HepG2 (cell line): ENCODE data around the gene PDGFB. TPM values are rescaled to one million over a fixed set of nuclear protein-coding genes. Genes with fewer than 3 reads are reported as not detected.

Experiments
- BRD4 ChIP-seq: sonication (generic); formaldehyde crosslinking; IDR thresholded peaks from 2 replicates; pipeline ENCODE4 v1.4.0; 2020; ENCODE audit warnings: missing genetic modification reagents
- EP300 ChIP-seq, 3 experiments: sonication (generic) in 1 of 3; formaldehyde crosslinking in 1 of 3; IDR thresholded peaks; 2 replicates each; pipeline versions ENCODE4 v1.5.1 to v1.6.1; 2011 to 2020; ENCODE audit warnings: low read depth in 2 of 3, low read length in 2 of 3, borderline replicate concordance in 1 of 3, improper control_type of control experiment in 1 of 3, mild to moderate bottlenecking in 1 of 3, missing genetic modification reagents in 1 of 3, moderate library complexity in 1 of 3
- FOXK2 ChIP-seq: fragments of 450-650 bp; IDR thresholded peaks from 2 replicates; pipeline ENCODE4 v1.6.1; 2016
- FOXM1 ChIP-seq: sonication (generic); formaldehyde crosslinking; IDR thresholded peaks from 2 replicates; pipeline ENCODE4 v1.5.0; 2020; ENCODE audit warnings: missing genetic modification reagents
- GTF3A ChIP-seq: sonication (generic); formaldehyde crosslinking; conservative IDR thresholded peaks from 2 replicates; pipeline ENCODE4 v1.4.0; 2020; ENCODE audit warnings: mild to moderate bottlenecking, missing genetic modification reagents
- SMC3 ChIP-seq: IDR thresholded peaks from 2 replicates; pipeline ENCODE4 v1.6.1; 2011; ENCODE audit warnings: low read length, improper control_type of control experiment
- ZNF24 ChIP-seq: fragments of 450-650 bp; IDR thresholded peaks from 2 replicates; pipeline ENCODE4 v1.6.1; 2017; ENCODE audit warnings: antibody characterized with exemption, mild to moderate bottlenecking
- ZNF607 ChIP-seq: sonication (generic); formaldehyde crosslinking; IDR thresholded peaks from 2 replicates; pipeline ENCODE4 v1.5.1; 2020; ENCODE audit warnings: missing genetic modification reagents, mild to moderate bottlenecking, borderline replicate concordance
- polyA plus RNA-seq, 8 experiments: library from polyadenylated mRNA; depleted of rRNA in 3 of 8; stranded (reverse) in 7 of 8; unstranded in 1 of 8; fragments of >200 nt; fragmentation: Illumina TruSeq in 4 of 8; extraction: Trizol in 4 of 8; gene quantifications; 2 replicates each; pipeline versions ENCODE4 v1.2.1 to v1.2.3, GENCODE V29; 2011 to 2016; ENCODE audit warnings: low read depth in 4 of 8, missing spikeins in 1 of 8, mixed read lengths in 1 of 8; ENCODE audit not compliant: insufficient read depth in 1 of 8
- total RNA-seq, 5 experiments: library from RNA; depleted of rRNA; stranded (reverse); fragments of >200 nt; fragmentation: Illumina TruSeq; extraction: Trizol; gene quantifications; 2 replicates each; pipeline ENCODE4 v1.2.3, GENCODE V29; 2016; ENCODE audit warnings: low read depth in 1 of 5
- TF ChIP-seq, protein P1 (sequence below): sonication (generic); formaldehyde crosslinking; IDR thresholded peaks from 2 replicates; pipeline ENCODE4 v1.5.0; 2020; ENCODE audit warnings: mild to moderate bottlenecking, missing genetic modification reagents, borderline replicate concordance
- TF ChIP-seq, protein P2 (sequence below): sonication (generic); formaldehyde crosslinking; IDR thresholded peaks from 2 replicates; pipeline ENCODE4 v1.8.1; 2023; ENCODE audit warnings: mild to moderate bottlenecking, missing genetic modification reagents, borderline replicate concordance
- TF ChIP-seq, protein P3 (sequence below): sonication (generic); formaldehyde crosslinking; IDR thresholded peaks from 2 replicates; pipeline ENCODE4 v1.8.0; 2022; ENCODE audit warnings: missing genetic modification reagents, mild to moderate bottlenecking, moderate library complexity, borderline replicate concordance
- TF ChIP-seq, protein P4 (sequence below): sonication (generic); formaldehyde crosslinking; IDR thresholded peaks from 2 replicates; pipeline ENCODE4 v1.4.0; 2020; ENCODE audit warnings: missing genetic modification reagents

PDGFB gene
- total and polyA plus RNA-seq, 2 of the 13 experiments (the other 11 are each of a cell fraction or from before 2014, with no cell fraction given): 1.4 to 10.1 TPM

DNA sequence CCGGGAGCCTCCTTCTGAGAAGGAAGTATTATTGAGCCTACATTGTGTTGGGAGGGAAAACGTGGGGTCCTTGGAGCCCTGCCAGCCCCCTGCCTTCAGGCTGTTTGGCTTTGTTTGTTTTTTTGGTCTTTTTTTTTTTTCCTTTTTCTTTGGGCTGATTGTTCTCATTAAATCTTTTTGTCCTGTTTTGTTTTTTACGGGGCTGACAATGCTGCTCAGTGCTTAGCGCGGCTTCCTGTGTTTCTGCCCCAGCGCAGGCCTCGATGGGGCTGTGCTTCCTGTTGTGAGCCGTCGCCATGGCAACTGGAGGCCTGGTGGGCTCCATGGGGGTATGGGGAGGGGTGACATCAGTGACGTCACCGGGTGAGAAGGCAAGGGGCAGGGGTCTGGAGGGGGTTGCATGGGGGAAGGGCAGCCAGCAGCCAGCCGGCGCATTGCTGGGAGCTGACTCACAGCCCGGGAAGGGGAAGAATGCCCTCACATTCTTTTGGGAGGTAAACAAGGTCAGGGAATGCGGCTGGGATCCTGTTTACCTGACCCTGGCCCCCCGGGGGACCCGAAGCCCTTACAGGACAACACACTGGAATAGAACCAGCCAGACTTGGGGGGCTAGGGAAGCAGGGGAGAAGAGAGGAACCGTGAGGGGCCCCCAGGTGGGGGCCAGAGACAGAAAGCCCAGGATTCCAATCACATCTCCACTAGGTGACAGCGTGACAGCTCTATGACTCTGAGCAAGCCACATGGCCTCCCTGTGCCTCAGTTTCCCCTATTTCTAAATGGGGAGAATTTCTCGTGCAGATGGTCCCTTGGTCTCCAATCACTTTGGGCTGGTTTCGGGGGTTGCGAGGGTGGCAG, 70.1 kb downstream of the PDGFB start (continued):
- TF ChIP-seq, protein P1, sequence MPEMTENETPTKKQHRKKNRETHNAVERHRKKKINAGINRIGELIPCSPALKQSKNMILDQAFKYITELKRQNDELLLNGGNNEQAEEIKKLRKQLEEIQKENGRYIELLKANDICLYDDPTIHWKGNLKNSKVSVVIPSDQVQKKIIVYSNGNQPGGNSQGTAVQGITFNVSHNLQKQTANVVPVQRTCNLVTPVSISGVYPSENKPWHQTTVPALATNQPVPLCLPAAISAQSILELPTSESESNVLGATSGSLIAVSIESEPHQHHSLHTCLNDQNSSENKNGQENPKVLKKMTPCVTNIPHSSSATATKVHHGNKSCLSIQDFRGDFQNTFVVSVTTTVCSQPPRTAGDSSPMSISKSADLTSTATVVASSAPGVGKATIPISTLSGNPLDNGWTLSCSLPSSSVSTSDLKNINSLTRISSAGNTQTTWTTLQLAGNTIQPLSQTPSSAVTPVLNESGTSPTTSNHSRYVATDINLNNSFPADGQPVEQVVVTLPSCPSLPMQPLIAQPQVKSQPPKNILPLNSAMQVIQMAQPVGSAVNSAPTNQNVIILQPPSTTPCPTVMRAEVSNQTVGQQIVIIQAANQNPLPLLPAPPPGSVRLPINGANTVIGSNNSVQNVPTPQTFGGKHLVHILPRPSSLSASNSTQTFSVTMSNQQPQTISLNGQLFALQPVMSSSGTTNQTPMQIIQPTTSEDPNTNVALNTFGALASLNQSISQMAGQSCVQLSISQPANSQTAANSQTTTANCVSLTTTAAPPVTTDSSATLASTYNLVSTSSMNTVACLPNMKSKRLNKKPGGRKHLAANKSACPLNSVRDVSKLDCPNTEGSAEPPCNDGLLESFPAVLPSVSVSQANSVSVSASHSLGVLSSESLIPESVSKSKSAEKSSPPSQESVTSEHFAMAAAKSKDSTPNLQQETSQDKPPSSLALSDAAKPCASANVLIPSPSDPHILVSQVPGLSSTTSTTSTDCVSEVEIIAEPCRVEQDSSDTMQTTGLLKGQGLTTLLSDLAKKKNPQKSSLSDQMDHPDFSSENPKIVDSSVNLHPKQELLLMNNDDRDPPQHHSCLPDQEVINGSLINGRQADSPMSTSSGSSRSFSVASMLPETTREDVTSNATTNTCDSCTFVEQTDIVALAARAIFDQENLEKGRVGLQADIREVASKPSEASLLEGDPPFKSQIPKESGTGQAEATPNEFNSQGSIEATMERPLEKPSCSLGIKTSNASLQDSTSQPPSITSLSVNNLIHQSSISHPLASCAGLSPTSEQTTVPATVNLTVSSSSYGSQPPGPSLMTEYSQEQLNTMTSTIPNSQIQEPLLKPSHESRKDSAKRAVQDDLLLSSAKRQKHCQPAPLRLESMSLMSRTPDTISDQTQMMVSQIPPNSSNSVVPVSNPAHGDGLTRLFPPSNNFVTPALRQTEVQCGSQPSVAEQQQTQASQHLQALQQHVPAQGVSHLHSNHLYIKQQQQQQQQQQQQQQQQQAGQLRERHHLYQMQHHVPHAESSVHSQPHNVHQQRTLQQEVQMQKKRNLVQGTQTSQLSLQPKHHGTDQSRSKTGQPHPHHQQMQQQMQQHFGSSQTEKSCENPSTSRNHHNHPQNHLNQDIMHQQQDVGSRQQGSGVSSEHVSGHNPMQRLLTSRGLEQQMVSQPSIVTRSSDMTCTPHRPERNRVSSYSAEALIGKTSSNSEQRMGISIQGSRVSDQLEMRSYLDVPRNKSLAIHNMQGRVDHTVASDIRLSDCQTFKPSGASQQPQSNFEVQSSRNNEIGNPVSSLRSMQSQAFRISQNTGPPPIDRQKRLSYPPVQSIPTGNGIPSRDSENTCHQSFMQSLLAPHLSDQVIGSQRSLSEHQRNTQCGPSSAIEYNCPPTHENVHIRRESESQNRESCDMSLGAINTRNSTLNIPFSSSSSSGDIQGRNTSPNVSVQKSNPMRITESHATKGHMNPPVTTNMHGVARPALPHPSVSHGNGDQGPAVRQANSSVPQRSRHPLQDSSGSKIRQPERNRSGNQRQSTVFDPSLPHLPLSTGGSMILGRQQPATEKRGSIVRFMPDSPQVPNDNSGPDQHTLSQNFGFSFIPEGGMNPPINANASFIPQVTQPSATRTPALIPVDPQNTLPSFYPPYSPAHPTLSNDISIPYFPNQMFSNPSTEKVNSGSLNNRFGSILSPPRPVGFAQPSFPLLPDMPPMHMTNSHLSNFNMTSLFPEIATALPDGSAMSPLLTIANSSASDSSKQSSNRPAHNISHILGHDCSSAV (CRISPR knock-in tag): no peak
- TF ChIP-seq, protein P2, sequence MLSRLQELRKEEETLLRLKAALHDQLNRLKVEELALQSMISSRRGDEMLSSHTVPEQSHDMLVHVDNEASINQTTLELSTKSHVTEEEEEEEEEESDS (CRISPR knock-in tag): no peak
- TF ChIP-seq GTF3A (CRISPR knock-in tag) (no peak), EP300 (IDR thresholded peaks at IDR 0.05; ENCODE audit: low read depth in 2 of 2, low read length in 2 of 2) (peak; percentile 75 to 91; a peak in 3 of 4 replicates), EP300 (CRISPR knock-in tag; IDR thresholded peaks at IDR 0.05; ENCODE audit: borderline replicate concordance) (peak; percentile 89), SMC3 (no peak), FOXM1 (CRISPR knock-in tag) (no peak), ZNF607 (CRISPR knock-in tag) (peak; percentile 22; the same call in 1 of the 2 replicates), ZNF24 (no peak), BRD4 (CRISPR knock-in tag) (no peak), FOXK2 (peak; percentile 91)
- TF ChIP-seq, protein P3, sequence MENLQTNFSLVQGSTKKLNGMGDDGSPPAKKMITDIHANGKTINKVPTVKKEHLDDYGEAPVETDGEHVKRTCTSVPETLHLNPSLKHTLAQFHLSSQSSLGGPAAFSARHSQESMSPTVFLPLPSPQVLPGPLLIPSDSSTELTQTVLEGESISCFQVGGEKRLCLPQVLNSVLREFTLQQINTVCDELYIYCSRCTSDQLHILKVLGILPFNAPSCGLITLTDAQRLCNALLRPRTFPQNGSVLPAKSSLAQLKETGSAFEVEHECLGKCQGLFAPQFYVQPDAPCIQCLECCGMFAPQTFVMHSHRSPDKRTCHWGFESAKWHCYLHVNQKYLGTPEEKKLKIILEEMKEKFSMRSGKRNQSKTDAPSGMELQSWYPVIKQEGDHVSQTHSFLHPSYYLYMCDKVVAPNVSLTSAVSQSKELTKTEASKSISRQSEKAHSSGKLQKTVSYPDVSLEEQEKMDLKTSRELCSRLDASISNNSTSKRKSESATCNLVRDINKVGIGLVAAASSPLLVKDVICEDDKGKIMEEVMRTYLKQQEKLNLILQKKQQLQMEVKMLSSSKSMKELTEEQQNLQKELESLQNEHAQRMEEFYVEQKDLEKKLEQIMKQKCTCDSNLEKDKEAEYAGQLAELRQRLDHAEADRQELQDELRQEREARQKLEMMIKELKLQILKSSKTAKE (CRISPR knock-in tag): peak; percentile 94
- TF ChIP-seq, protein P4, sequence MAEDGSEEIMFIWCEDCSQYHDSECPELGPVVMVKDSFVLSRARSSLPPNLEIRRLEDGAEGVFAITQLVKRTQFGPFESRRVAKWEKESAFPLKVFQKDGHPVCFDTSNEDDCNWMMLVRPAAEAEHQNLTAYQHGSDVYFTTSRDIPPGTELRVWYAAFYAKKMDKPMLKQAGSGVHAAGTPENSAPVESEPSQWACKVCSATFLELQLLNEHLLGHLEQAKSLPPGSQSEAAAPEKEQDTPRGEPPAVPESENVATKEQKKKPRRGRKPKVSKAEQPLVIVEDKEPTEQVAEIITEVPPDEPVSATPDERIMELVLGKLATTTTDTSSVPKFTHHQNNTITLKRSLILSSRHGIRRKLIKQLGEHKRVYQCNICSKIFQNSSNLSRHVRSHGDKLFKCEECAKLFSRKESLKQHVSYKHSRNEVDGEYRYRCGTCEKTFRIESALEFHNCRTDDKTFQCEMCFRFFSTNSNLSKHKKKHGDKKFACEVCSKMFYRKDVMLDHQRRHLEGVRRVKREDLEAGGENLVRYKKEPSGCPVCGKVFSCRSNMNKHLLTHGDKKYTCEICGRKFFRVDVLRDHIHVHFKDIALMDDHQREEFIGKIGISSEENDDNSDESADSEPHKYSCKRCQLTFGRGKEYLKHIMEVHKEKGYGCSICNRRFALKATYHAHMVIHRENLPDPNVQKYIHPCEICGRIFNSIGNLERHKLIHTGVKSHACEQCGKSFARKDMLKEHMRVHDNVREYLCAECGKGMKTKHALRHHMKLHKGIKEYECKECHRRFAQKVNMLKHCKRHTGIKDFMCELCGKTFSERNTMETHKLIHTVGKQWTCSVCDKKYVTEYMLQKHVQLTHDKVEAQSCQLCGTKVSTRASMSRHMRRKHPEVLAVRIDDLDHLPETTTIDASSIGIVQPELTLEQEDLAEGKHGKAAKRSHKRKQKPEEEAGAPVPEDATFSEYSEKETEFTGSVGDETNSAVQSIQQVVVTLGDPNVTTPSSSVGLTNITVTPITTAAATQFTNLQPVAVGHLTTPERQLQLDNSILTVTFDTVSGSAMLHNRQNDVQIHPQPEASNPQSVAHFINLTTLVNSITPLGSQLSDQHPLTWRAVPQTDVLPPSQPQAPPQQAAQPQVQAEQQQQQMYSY (CRISPR knock-in tag): no peak
